ENCODE measurements around the gene DNAJC15. TPM values are rescaled to one million over a fixed set of nuclear protein-coding genes. Genes with fewer than 3 reads are reported as not detected.
A peak's percentile ranks its signal among the peaks of the same experiment; 100 is the strongest.

The DNAJC15 gene
- total RNA-seq, 4 donors from 2014 or later: 10.5 to 18.3 (median 11.4) TPM

DNA sequence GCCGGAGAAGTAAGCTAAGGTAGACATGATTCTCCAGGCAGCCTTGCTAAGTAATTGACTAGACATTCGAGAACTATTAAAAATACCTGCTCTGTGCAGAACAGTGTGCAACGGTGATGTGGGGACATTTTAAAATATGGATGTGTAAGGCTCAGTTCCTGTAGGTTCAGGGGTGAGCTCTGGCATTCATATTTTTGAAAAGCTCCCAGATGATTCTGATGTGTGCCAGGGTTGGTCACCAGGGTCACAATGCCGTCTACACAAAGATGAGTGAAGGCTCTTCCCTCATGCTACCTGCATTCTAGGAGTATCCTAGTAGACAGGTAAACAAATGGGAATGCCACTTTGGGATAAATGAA, 30.6 kb upstream of the DNAJC15 start:
- Histone ChIP-seq H3K4me1 (peaks cover 13 to 27% (median 22%) of the 10 kb centered on the region in 4 donors), H3K36me3 (no peaks in the 10 kb centered on the region), H3K9me3 (no peaks in the 10 kb centered on the region), H3K4me3 (peak overlapping the region in 3 of 4 donors; percentile 56 to 94 (median 59)), H3K27me3 (no peaks in the 10 kb centered on the region), H3K27ac (peak overlapping the region; percentile 90 to 98 (median 93))
- DNase-seq: no peak
- TF ChIP-seq EP300 (IDR thresholded peaks at IDR 0.05; ENCODE audit: low read depth): no peak
- TF ChIP-seq CTCF (IDR thresholded peaks at IDR 0.05): no peak
- no peak for TF ChIP-seq POLR2AphosphoS5 (IDR thresholded peaks at IDR 0.05)
- no peak for TF ChIP-seq POLR2A (IDR thresholded peaks at IDR 0.05)
- WGBS, 2 donors (ENCODE audit: low coverage in 1 of 2): 34 to 45% methylated on average over 4 of the region's 4 CpGs
- in situ Hi-C loops (cut with MboI; ENCODE audit: low pct_ligation_motif_present in 1 of 4, low pct_unique_long_range_greater_than_20kb in 1 of 4, low sequenced_read_pairs in 3 of 4): no loop called here
- intact Hi-C loops (cut with DNase I; ENCODE audit: low total_unique reads): no loop called here

- TF ChIP-seq POLR2A (IDR thresholded peaks at IDR 0.05): no peak
- H3K4me1 ChIP-seq: peaks cover 11 to 25% (median 21%) of the 10 kb centered on the region in 4 donors
- H3K4me3 ChIP-seq: no peak overlapping the region
- in situ Hi-C loops (cut with MboI; ENCODE audit: low pct_ligation_motif_present in 1 of 4, low pct_unique_long_range_greater_than_20kb in 1 of 4, low sequenced_read_pairs in 3 of 4): no loop called here
- no peak overlapping the region for H3K27ac ChIP-seq
- no peaks in the 10 kb centered on the region for H3K9me3 ChIP-seq
- H3K27me3 ChIP-seq: no peaks in the 10 kb centered on the region
- no peak for DNase-seq
- WGBS, 2 donors (ENCODE audit: low coverage in 1 of 2): 100% methylated on average over 1 of the region's 1 CpG
- intact Hi-C loops (cut with DNase I; ENCODE audit: low total_unique reads): no loop called here
- H3K36me3 ChIP-seq: no peaks in the 10 kb centered on the region
Observed at GRCh38 chr13:42994878-42995277, 28.5 kb upstream of the DNAJC15 start.

GRCh38 chr13:42996584-42996983, 26.8 kb upstream of the DNAJC15 start:
- peaks cover 0 to 9% (median 6%) of the 10 kb centered on the region in 4 donors for H3K4me1 ChIP-seq
- H3K4me3 ChIP-seq: no peak overlapping the region
- H3K27ac ChIP-seq: no peak overlapping the region
- no peaks in the 10 kb centered on the region for H3K27me3 ChIP-seq
- WGBS, 2 donors (ENCODE audit: low coverage in 1 of 2): 50 to 76% methylated on average over 1 to 3 of the region's 3 CpGs
- no peaks in the 10 kb centered on the region for H3K36me3 ChIP-seq
- H3K9me3 ChIP-seq: no peaks in the 10 kb centered on the region
- DNase-seq: no peak
- in situ Hi-C loops (cut with MboI; ENCODE audit: low pct_ligation_motif_present in 1 of 4, low pct_unique_long_range_greater_than_20kb in 1 of 4, low sequenced_read_pairs in 3 of 4) (no loop called here), intact Hi-C loops (cut with DNase I; ENCODE audit: low total_unique reads) (no loop called here)
- TF ChIP-seq POLR2A (IDR thresholded peaks at IDR 0.05) (no peak), POLR2AphosphoS5 (IDR thresholded peaks at IDR 0.05) (no peak), CTCF (IDR thresholded peaks at IDR 0.05) (no peak), EP300 (IDR thresholded peaks at IDR 0.05; ENCODE audit: low read depth) (no peak)

GRCh38 chr13:42997381-42997780, 26.0 kb upstream of the DNAJC15 start:
- Histone ChIP-seq H3K27ac (no peak overlapping the region), H3K27me3 (no peaks in the 10 kb centered on the region), H3K9me3 (no peaks in the 10 kb centered on the region), H3K36me3 (no peaks in the 10 kb centered on the region), H3K4me1 (peaks cover 0 to 7% (median 6%) of the 10 kb centered on the region in 4 donors), H3K4me3 (no peak overlapping the region)
- intact Hi-C loops (cut with DNase I; ENCODE audit: low total_unique reads) (no loop called here), in situ Hi-C loops (cut with MboI; ENCODE audit: low pct_ligation_motif_present in 1 of 4, low pct_unique_long_range_greater_than_20kb in 1 of 4, low sequenced_read_pairs in 3 of 4) (no loop called here)
- WGBS, 2 donors (ENCODE audit: low coverage in 1 of 2): 81 to 94% methylated on average over 2 of the region's 2 CpGs
- no peak for TF ChIP-seq POLR2AphosphoS5 (IDR thresholded peaks at IDR 0.05)
- TF ChIP-seq POLR2A (IDR thresholded peaks at IDR 0.05): no peak
- no peak for TF ChIP-seq CTCF (IDR thresholded peaks at IDR 0.05)
- TF ChIP-seq EP300 (IDR thresholded peaks at IDR 0.05; ENCODE audit: low read depth): no peak
- DNase-seq: no peak

GRCh38 chr13:42999491-42999890, 23.9 kb upstream of the DNAJC15 start:
- no peak for TF ChIP-seq CTCF (IDR thresholded peaks at IDR 0.05)
- TF ChIP-seq EP300 (IDR thresholded peaks at IDR 0.05; ENCODE audit: low read depth): no peak
- no peak for TF ChIP-seq POLR2A (IDR thresholded peaks at IDR 0.05)
- no peak for TF ChIP-seq POLR2AphosphoS5 (IDR thresholded peaks at IDR 0.05)
- H3K27ac ChIP-seq: no peak overlapping the region
- no peak overlapping the region for H3K4me3 ChIP-seq
- 20 to 88% methylated on average over 1 to 2 of the region's 2 CpGs for WGBS, 2 donors (ENCODE audit: low coverage in 1 of 2)
- intact Hi-C loops (cut with DNase I; ENCODE audit: low total_unique reads) (no loop called here), in situ Hi-C loops (cut with MboI; ENCODE audit: low pct_ligation_motif_present in 1 of 4, low pct_unique_long_range_greater_than_20kb in 1 of 4, low sequenced_read_pairs in 3 of 4) (no loop called here)
- H3K9me3 ChIP-seq: no peaks in the 10 kb centered on the region
- H3K36me3 ChIP-seq: no peaks in the 10 kb centered on the region
- no peak for DNase-seq
- H3K27me3 ChIP-seq: no peaks in the 10 kb centered on the region
- H3K4me1 ChIP-seq: no peaks in the 10 kb centered on the region

All from transverse colon (tissue), 4 donors.